NCI-H1694 (cell line): Measurements from ENCODE around the gene RFX4.

Experiments
- DNase-seq: peaks from one replicate; lab custom pipeline; 2025; lab: John Stamatoyannopoulos, UW

Gene RFX4

DNA sequence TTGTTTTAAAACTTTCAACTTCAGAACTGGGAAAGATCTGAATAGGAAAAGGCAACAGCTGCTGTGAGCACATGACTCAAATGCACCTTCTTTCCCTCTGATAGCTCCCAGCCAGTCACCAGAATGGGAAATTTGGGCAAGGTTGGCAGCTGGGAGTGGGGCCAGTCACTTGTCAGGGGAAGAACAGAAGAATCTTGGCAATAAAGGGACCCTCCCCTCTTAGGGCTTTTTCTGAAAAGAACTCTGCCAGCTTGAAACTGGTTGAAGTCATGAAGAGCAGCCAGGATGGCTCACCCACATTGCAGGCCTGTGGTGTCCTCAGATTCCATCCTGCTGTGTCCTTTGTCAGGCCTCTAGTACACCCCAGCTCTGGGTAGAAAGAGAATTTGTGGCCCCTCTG lies 181.4 kb downstream of the RFX4 start:
- no peak for DNase-seq

DNA sequence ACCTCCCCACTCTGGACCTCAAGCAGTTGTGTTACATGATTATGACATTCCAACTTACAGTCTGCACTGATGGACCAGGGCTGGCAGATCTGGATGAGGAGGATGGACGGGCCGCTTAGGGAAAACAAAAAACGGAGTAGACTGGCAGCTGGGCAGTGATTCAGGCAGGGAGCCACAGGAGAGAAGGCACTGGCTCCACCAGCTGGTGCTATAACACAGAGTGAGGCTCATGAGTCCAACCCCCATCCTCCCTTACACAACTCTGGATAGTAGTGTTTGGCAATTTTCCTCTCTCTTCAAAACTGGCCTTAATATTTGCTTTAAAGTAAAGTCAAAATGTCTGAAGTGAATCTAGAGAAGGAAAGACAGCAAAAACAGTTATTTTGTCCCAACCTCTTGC lies 181.9 kb downstream of the RFX4 start:
- peak; percentile 11 for DNase-seq

GRCh38 chr12:106766393-106766826 lies 183.6 kb downstream of the RFX4 start:
- no peak for DNase-seq

DNA sequence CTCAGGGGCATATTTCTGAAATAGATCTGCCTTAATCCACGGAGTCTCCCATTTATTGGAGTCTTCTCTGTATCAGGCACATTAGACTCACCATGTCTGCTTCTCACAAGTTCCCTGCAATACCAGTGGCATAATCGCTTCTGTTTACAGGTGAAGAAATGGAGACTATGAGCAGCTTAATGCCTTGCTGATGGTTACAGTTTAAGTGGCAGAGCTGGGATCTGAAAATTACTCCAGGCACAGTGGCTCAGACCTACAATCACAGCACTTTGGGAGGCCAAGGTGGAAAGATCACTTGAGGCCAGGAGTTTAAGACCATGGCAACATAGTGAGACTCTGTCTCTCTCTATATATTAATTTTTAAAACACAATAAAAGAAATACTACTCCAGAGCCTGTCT lies 184.4 kb downstream of the RFX4 start:
- DNase-seq, result no peak

- no peak for DNase-seq
Measured at GRCh38 chr12:106767954-106768822, 185.4 kb downstream of the RFX4 start.

- DNase-seq, result no peak
Measured at GRCh38 chr12:106769078-106769477, 186.3 kb downstream of the RFX4 start.

DNA sequence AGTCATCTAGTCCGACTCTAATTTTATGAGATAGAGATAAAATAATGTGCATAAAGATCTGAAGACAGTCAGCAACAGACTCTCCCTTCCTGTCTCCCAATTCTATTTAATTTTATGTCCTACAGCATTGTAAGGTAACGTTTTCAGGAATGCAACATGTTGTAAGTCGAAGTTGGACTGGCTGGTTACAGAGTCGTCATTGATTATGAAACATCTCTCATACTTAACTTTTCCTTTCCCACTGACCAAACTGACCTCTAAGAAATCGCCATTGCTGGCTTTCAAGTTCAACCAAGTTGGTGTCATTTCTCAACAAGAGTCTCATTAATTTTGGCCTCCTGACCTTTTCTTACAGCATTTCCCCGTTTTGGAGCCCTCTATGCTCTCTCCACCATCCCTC lies 186.7 kb downstream of the RFX4 start:
- DNase-seq, result no peak

- DNase-seq, result no peak
Measured at GRCh38 chr12:106771425-106771824, 188.6 kb downstream of the RFX4 start.

DNA sequence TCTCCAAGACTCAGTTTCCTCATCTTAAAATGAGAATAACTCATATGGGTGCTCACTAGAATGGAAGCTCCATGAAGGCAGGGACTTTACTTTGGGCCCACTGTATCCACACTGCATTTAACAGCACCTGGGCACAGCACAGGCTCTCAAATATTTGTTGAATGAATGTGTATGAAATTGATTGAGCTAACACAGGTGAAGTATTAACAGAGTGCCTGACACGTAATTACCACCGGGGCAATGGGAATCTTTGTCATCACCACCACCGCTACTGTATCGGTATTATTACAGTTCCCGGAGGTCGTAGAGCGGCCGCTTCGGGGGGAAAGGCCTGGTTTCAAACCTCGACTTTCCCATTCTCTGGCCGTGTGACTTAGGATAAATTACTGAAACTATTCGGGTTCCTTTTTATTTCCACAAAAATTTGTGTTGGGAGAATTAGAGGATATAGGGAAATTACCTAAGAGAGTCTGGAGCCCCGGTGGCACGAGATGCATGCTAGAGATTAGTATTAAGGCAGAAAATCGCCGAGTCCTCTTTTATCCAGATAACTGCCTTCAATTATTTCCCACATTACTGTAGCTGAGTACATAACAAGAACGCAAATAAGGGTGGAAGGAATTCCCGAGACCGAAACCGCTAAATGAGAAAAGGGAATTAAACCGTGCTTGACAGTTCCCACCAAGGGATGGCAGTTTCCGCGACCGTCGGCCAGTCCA lies 190.6 kb downstream of the RFX4 start:
- DNase-seq, result no peak

- peak; percentile 95 for DNase-seq
Measured at GRCh38 chr12:106774005-106774807, 191.4 kb downstream of the RFX4 start, which contains the start of gene RIC8B. Gene RIC8B, plus strand, starts transcription at chr12:106774682. Its CDS starts 64 bp downstream, at chr12:106774746.

DNA sequence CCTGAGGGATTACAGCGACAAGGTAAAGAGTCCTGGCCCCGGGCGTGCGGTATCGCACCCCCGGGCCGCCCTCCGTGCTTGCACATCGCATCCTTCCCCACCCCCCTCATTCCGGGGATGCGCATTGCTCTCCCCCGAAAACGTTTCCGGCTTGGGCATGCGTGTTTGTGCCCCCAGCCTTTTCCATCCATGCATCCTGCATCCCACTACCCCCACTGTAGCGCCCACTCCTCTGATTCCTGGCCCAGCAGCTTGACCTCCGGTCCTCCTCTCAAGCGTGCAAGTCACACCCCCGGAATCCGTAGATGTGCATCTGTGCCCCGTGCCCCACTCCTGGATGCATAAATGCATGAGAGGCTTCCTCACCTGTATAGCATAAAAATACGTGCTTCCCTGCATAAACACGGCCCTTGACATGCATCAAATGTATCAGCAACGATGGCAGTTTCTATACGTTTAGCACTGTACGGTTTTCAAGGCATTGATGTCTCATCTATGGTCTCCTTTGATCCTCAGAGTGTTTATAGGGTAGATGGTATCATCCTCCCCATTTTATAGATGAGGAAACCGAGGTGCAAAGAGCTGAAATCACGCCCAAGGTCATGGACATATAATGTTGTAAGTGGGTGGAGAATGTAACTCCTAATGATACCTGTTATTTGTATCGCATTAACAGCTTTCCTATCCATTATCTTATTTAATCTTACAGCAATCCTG lies 192.2 kb downstream of the RFX4 start:
- DNase-seq, result no peak

DNA sequence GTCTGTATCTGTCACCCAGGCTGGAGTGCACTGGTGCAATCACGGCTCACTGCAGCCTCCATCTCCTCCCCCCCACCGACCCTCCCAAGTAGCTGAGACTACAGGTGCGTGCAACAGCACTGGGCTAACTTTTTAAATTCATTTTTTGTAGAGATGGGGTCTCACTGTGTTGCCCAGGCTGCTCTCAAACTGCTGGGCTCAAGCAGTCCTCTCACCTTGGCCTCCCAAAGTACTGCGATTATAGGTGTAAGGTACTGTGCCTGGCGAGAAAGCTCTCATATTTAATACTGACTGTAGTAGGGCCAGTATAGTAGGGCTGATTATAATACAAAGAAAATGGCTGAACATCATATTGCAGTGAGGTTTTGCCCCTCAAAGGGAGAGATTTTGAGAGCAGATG lies 194.1 kb downstream of the RFX4 start:
- DNase-seq, result no peak

DNA sequence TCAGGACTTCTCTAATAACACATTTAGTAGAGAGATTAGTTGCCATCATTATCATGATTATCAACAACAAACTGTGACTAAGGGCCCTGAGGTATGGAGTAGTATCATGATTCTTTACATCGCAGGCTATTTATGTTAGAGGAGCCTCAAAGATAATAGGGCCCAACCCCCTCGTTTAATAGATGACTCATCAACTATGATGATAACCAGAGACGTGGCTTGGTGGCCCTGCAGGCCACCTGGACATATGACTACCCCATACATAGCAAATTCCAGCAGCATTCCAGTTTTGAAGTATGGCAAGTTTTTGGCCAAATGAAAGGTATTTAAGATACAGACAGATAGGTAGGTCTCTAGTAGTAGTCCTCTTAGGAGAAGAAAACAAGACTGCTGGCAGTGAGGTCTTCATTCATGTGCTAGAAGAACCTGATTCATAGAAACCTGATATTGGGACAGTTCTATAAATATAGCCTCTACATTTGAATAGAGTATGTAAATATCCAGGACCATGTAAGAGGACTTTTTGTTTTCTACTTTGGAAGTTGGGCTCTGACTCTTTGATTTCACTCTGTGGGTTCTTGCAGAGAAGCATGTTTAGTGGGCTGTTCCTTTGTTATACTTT lies 197.3 kb downstream of the RFX4 start:
- DNase-seq, result no peak

GRCh38 chr12:106782619-106783018 lies 199.8 kb downstream of the RFX4 start:
- no peak for DNase-seq

DNA sequence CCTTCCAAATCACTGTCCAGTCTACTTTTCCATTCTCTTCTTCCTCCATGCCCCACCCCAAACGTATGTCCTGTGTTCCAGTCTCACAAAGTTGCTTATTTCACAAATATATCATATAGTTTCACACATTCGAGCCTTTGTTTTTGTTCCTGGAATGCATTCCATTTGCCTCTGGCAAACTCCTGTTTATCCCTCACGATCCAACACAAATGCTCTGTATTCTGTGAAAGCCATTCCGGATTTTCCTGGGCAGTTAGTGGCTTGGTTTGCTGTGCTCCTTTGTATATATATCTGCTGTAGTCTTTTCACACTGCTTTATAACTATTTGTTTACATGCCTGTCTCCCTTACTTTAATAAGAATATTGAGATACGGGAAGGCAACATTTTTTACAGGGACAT lies 200.7 kb downstream of the RFX4 start:
- no peak for DNase-seq

DNA sequence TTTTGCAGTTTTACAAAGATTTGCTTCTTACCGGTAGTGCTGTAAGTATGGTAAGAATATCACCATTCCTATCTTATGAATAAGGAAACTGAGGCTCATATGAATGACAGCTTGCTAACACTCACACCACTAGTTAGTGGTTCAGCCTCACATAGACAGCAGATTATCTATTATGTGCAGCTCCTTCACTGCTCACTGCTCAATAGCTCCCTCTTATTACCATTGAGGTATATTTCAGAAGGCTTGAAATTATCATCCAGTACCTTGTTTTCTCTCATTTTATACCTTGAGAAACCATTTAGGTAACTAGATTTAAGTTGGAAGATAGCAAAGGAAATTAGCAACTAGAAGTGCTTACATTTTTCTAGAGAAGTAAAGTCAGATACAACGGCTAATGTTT lies 207.2 kb downstream of the RFX4 start:
- DNase-seq, result no peak

DNA sequence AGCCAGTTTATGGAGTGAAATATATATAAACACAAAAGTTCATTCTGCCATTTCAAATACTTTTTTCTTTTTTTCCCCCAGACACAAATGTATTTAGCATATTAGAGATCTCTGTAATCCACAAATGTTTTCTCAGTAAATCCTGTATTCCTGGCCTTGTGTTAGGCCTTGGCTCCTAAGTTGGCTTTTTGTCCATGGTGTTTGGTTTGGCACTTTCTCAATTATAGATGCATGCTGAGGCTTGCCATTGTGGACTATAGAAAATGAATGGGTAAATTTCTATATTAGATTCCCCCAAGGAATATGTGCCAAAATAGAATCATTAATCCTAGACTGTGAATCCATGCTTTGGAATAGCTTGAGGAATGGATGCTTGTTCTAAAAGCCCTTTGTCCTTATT lies 208.7 kb downstream of the RFX4 start:
- no peak for DNase-seq

DNA sequence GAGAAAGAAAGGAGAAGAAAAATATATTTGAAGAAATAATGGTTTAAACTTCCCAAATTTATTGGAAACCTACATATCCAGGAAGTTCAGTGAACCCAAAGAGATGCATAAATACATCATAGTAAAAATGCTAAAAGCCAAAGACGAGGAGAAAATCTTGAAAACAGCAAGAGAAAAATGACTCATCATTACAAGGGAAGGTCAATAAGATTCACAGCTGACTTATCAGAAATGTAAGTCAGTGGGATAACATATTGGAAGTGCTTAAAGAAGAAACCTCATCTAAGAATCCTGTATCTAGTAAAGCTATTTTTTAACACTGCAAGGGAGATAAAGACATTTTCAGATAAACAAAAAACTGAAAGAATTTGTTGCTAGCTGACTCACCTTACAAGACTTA lies 211.6 kb downstream of the RFX4 start:
- no peak for DNase-seq

- no peak for DNase-seq
Measured at GRCh38 chr12:106801167-106801708, 218.4 kb downstream of the RFX4 start.

GRCh38 chr12:106801830-106802533 lies 219.2 kb downstream of the RFX4 start:
- DNase-seq, result no peak
